ENCODE results near the gene LRRC46.

- TF ChIP-seq CTCF (IDR thresholded peaks at IDR 0.05) (no peak), POLR2A (IDR thresholded peaks at IDR 0.05) (no peak)
Measured at GRCh38 chr17:47836601-47837000, 5.1 kb downstream of the LRRC46 start.
